ENCODE results near the gene A4GNT. TPM values are rescaled to one million over a fixed set of nuclear protein-coding genes. Genes with fewer than 3 reads are reported as not detected.
"Not testable (repeated sequence)": the region's sequence is repeated elsewhere in the genome, so short reads cannot be mapped to it uniquely, and the experiment has no call there.

The A4GNT gene
- polyA plus RNA-seq (ENCODE audit: insufficient read length) = 1.8 TPM
- long read RNA-seq, donor 1 = 0 reads
- long read RNA-seq, donor 2 = 0 reads
- long read RNA-seq, donor 3 = 0 reads
- long read RNA-seq, donor 4 = 0 reads
- long read RNA-seq, donor 5 = 0 reads
- long read RNA-seq, donor 6 = 0 reads
- long read RNA-seq, donor 7 = 0 reads
- long read RNA-seq, donor 8 = 0 reads

GRCh38 chr3:138132239-138132638 is at the start of gene A4GNT:
A4GNT (minus strand) TSS chr3:138132390; CDS start chr3:138131256, 1,134 bp downstream.
- DNase-seq = no peak

- no peak for DNase-seq
Observed at GRCh38 chr3:138180375-138181029, 48.3 kb upstream of the A4GNT start.

DNA sequence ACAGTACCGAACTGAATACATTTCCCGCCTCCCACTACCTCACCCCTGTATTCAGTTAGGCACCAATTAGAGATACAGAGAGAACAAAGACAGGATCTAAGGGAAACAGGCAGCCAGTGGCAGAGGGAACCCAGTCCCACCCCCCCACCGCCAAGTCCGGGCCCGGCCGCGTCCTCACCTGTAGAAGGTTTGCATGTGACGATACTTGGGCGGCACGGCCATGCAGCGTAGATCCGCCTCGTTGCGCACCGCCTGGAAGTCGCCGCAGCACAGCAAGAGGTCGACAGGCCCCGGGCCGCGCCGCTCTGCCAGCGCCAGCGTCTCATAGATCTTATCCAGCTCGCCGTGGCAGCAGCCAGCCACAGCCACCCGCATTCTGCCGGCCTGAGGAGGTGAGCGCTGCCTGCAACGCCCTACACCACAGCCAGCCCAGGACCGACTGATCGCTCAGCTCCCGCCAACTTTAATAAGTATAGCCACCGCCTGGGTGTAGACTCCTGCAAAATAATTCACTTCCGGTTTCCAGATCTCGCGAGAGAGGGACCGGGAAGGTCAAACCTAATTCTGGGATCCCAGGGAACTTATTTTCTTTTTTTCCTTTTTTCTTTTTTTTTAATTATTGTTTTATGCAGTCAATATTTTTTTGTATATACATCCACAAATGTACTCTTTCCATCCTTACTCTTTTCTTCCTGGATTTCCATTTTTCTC is 42.4 kb upstream of the A4GNT start, which contains the start of gene DBR1:
DBR1 (minus strand) TSS at position 501 of the 711 bp plus-strand sequence; CDS start at position 375, 126 bp downstream.
- DNase-seq = peak; percentile 90

- DNase-seq = peak; percentile 7
Observed at GRCh38 chr3:138173769-138174420, 41.7 kb upstream of the A4GNT start.

DNA sequence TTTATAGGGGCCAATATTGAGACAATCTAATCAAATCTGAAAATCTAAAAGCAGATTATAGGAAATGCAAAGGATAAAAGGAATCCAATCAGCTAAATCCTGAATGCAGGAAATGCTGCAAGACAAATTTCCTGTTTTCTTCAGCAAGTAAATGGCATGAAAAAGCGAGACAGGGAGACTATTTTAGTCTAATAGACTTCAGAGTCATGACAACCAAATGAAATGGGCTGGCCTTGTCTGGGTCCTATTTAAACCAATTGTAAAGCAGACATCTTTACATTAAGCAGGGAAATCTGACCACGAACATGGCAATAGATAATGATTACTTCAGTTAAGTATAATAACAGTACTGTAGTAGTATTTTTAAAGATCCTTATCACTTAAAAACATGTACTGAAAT is 40.4 kb upstream of the A4GNT start:
- no peak for DNase-seq

DNA sequence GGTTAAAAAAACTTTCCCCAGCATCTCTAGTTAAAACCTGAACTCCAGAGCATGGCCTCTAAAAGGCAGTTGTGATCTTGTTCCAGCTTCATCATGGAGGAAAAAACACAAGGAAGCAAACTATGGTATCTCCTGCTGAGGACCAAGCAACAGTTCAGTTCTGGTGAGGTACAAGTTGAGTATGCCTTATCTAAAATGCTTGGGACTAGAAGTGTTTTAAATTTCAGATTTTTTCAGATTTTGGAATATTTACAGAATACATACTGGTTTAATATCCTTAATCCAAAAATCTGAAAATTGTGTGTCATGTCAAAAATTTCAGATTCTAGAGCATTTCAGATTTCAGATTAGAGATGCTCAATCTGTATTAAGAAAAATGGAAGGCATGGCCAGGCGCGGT is 32.9 kb upstream of the A4GNT start:
- DNase-seq = no peak

DNA sequence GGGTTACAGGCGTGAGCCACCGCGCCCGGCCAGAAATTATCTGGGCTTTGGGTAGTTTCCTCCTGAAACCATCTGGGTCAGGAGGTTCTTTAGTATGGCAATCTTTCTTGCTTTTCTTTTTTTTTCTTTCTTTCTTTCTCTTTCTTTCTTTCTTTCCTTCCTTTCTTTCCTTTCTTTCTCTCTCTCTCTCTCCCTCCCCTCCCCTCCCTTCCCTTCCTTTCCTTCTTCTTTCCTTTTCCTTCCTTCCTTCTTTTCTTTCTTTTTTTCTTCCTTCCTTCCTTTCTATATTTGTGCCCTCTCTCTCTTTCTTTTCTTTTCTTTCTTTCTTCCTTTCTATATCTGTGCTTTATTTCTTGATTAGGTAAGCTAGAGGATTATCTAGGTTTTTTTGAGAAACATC is 25.6 kb upstream of the A4GNT start:
- no peak for DNase-seq

DNA sequence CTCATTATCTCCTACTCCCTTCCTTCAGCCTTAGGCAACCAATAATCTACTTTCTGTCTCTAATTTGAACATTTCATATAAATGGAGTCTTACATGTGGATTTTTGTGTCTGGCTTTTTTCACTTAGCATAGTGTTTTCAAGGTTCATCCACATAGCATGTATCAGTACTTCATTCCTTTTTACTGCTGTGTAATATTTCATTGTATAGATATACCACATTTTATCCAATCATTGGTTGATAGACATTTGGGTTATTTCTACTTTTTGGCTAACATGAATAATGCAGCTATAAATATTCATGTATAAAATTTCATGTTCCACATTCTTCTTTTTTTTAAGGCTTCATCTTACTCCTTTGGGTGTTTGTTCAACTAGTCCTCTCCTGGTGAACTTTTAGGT is 22.3 kb upstream of the A4GNT start:
- no peak for DNase-seq

- no peak for DNase-seq
Observed at GRCh38 chr3:138148503-138148902, 16.3 kb upstream of the A4GNT start.

DNA sequence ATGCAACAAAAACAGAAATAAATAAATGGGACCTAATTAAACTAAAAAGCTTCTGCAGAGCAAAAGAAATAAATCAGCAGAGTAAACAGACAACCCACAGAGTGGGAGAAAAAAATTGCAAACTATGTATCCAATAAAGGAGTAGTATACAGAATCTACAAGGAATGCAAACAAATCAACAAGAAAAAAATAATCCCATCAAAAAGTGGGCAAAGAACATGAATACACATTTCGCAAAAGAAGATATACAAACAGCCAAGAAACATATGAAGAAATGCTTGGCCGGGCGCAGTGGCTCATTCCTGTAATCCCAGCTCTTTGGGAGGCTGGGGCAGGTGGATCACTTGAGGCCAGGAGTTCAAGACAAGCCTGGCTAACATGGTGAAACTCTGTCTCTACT is 10.0 kb upstream of the A4GNT start:
- not testable (repeated sequence) for DNase-seq

GRCh38 chr3:138140940-138141339 is 8.8 kb upstream of the A4GNT start:
- no peak for DNase-seq

GRCh38 chr3:138139691-138140090 is 7.5 kb upstream of the A4GNT start:
- no peak for DNase-seq

DNA sequence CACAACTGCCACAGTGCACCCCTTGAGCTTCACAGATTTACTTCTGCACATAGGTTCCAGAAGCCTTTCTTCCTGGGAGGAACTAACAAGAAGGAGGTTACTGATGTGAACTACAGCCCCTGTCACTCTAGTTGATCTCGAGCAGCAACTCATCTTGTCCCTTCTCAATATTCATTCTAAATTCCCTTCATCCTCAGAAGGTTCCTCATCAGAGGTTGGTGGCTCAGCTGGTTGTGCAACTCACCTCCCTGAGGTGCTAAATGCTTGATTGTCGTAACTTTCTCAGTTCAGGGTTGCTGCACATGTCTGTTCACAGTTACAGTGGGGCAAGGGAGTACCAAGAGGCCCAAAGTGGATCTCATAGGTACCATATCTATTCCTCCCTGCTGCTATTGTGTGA is 5.7 kb upstream of the A4GNT start:
- no peak for DNase-seq

GRCh38 chr3:138136201-138136600 is 4.0 kb upstream of the A4GNT start:
- no peak for DNase-seq

- no peak for DNase-seq
Observed at GRCh38 chr3:138135833-138136194, 3.6 kb upstream of the A4GNT start.

DNA sequence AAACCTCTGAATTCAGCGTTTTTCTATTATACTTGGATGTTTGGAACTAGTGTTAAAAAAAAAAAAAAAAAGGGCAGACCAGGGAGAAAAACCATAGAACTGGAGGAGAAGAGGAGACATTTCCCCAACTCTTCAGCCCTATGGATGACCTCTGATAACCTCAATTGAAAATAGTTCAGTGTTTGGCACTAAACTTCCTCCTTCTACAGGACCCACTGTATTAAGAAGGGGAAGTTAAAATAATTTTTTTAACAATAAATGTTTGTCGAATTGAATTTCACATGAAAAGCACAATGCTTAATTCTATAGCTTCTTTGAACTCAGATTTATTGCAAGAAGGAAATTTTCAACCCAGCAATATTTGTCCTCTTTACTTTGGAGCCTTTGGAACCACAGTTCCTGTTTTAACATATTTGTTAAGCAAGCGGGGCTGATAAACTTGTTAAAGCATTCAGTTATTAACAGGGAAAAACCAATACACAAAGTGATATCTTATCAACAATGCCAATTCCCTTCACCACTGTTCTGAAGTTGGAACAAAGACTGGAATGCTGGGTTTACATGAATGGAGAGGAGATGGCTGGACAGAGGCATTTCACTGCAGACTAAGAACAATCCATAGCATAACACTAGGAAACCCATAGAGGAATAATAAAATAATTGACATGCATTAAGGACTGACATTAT is 3.1 kb upstream of the A4GNT start:
- DNase-seq = no peak

- no peak for DNase-seq
Observed at GRCh38 chr3:138127636-138128365, 4.4 kb downstream of the A4GNT start.

DNA sequence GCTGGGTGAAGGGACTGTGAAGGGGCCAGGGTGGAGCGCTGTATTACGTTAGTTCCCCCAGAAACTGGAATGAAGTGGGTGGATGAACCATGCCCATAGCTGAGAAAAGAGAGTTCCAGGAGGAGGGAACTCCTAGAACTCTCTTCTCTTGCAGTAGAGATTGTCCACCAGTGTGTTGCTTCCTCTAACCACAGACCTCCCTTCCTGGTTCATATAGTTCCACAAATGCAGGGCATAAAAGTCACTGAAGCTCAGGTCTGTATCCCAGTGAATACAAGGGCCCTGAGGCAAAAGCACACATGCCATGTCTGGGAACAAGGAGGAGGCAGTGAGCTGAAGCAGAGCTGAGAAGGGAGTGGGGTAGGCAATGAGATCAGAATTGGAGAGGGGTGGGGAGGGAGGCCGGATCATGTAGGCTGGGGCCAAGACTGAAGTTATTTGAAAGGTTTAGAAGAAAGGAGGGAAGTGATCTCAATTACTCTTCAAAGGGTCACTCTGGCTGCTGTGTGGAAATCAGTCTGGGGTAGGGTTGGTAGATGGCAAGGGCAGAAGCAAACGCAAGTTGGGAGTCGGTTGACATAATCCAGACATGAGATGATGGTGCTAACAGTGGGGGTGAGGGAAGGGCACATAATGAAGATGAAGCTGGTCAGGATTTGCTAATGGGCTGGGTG is 6.5 kb downstream of the A4GNT start:
- DNase-seq = peak; percentile 27

DNA sequence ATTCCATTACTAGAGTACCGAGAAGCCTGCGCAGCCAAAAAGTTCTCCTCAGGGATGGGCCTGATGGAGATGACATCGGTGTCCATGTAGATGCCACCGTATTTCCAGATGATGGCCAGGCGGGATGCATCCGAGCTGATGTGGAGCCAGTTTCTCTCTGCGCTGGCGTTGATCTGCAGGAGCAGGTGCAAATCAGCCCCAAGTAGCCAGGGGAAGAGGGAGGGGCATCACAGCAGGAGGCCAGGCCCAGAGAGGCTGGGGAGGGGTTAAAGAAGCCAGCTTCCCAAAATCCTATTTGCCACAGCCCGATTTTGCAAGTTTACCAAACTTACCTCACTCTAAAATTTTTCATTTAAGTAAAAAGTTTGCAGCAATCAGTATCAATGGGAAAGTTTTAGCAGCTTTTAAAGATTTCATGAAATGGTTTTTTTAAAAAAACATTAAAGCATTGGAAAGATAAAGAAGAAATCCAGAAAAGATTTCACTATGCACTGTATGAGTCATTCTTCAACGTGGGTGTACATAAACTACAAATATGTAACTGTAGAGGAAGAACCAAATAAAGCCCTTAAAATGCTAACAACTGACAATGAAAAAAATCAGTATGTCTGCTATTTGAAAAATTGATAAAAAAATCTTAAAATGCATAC is 7.4 kb downstream of the A4GNT start:
- DNase-seq = no peak

DNA sequence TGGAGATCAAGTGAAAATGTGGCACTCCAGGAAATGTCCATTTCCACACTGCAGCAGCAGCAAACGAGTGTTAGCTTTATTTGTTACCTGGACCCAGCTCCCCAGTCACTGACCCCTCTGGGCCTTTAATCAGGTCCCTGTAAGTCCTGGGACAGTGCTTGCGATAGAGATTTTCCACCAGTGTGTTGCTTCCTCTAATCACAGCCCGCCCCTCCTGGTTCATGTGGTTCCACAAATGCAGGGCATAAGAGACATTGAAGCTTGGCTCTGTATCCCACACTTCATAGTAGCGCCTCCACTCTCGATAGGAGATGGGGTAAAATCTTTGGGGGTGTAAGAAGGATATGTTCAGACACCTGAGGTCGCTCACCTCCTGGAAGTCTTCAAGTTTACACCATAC is 8.0 kb downstream of the A4GNT start:
- DNase-seq = no peak

DNA sequence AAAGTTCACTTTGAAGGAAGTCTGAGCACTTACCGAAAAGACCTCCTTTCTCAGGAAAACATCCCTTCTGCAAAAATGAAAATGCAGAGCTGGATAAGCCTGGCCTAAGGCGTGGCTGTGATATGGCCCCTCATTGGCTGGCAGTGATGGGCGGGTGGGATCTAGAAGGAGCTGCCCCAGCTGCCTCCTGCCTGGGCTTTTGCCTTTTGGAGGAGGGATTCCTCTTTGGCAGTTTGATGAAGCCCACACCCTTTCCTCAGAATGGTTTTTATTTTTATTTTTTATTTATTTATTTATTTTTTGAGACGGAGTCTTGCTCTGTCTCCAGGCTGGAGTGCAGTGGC is 12.8 kb downstream of the A4GNT start:
- no peak for DNase-seq
